IMR-90 (cell line): ENCODE results near the gene LARP4B.

ENCODE experiments used
- CTCF ChIP-seq: conservative IDR thresholded peaks from 2 replicates; pipeline ENCODE4 v1.5.1; 2012; ENCODE audit warnings: mild to moderate bottlenecking, low read depth, low read length, improper control_type of control experiment
- RAD21 ChIP-seq: IDR thresholded peaks from 2 replicates; pipeline ENCODE4 v1.6.1; 2012; ENCODE audit warnings: low read length, improper control_type of control experiment
- RFX5 ChIP-seq: IDR thresholded peaks from 2 replicates; pipeline ENCODE4 v1.8.0; 2012; ENCODE audit warnings: low read depth, mild to moderate bottlenecking, low read length, moderate library complexity
- SMC3 ChIP-seq: fragments of 150-350 bp; IDR thresholded peaks from 2 replicates; pipeline ENCODE4 v1.6.1; 2016; ENCODE audit warnings: low read depth, mild to moderate bottlenecking, antibody characterized with exemption, low read length, moderate library complexity

- no peak for TF ChIP-seq SMC3
- TF ChIP-seq CTCF, result no peak
- TF ChIP-seq RAD21, result no peak
- TF ChIP-seq RFX5, result no peak
Observed at GRCh38 chr10:865257-865656, 66.2 kb downstream of the LARP4B start.
